PC-9 (cell line): Measurements from ENCODE around the gene ING1.

ENCODE experiments used
- EZH2 ChIP-seq: fragments of 200-600 bp; sonication (generic); IDR thresholded peaks from 2 replicates; pipeline ENCODE4 v1.8.0; 2017; ENCODE audit warnings: antibody characterized with exemption, low read depth
- TF ChIP-seq, protein P1 (sequence below): fragments of 200-600 bp; sonication (generic); conservative IDR thresholded peaks from 2 replicates; pipeline ENCODE4 v1.6.1; 2017; ENCODE audit warnings: mixed run types, antibody characterized with exemption, mild to moderate bottlenecking, moderate library complexity

GRCh38 chr13:110719036-110719710 lies 5.7 kb downstream of the ING1 start:
- TF ChIP-seq, protein P1, sequence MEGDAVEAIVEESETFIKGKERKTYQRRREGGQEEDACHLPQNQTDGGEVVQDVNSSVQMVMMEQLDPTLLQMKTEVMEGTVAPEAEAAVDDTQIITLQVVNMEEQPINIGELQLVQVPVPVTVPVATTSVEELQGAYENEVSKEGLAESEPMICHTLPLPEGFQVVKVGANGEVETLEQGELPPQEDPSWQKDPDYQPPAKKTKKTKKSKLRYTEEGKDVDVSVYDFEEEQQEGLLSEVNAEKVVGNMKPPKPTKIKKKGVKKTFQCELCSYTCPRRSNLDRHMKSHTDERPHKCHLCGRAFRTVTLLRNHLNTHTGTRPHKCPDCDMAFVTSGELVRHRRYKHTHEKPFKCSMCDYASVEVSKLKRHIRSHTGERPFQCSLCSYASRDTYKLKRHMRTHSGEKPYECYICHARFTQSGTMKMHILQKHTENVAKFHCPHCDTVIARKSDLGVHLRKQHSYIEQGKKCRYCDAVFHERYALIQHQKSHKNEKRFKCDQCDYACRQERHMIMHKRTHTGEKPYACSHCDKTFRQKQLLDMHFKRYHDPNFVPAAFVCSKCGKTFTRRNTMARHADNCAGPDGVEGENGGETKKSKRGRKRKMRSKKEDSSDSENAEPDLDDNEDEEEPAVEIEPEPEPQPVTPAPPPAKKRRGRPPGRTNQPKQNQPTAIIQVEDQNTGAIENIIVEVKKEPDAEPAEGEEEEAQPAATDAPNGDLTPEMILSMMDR: no peak
- TF ChIP-seq EZH2: no peak
